HL-60 (cell line): ENCODE data around the gene SLC25A14.
"Not testable (repeated sequence)": the region's sequence is repeated elsewhere in the genome, so short reads cannot be mapped to it uniquely, and the experiment has no call there.

Experiments used
- DNase-seq, 2 experiments: peaks; one replicate each; pipeline ENCODE4 v3.0.0-alpha.2; 2010 to 2020; ENCODE audit warnings: low read depth in 1 of 2, low spot score in 1 of 2
- H3K27ac ChIP-seq: fragments of 250-450 bp; sonication (Bioruptor Pico); replicated peaks from 2 replicates; pipeline ENCODE4 v1.5.1; 2020; ENCODE audit warnings: mild to moderate bottlenecking, moderate library complexity
- H3K27me3 ChIP-seq: fragments of 250-450 bp; sonication (Bioruptor Pico); 2 replicates; pipeline ENCODE4 v1.5.1; 2021; ENCODE audit warnings: mild to moderate bottlenecking, moderate library complexity; ENCODE audit not compliant: insufficient read depth, poor library complexity, severe bottlenecking
- H3K4me3 ChIP-seq: replicated peaks from 2 replicates; pipeline ENCODE4 v1.5.1; 2011; ENCODE audit warnings: mild to moderate bottlenecking, control low read depth, low read length; ENCODE audit not compliant: insufficient read depth
- GABPA ChIP-seq: IDR thresholded peaks from 2 replicates; pipeline ENCODE4 v1.6.1; 2012; ENCODE audit warnings: low read depth
- POLR2AphosphoS5 ChIP-seq: IDR thresholded peaks from 2 replicates; pipeline ENCODE4 v1.6.1; 2012; ENCODE audit warnings: low read depth
- SPI1 ChIP-seq: IDR thresholded peaks from 2 replicates; pipeline ENCODE4 v1.6.1; 2012; ENCODE audit warnings: low read depth, mild to moderate bottlenecking, borderline replicate concordance
- TF ChIP-seq, protein P1 (sequence below): IDR thresholded peaks from one replicate; pipeline ENCODE4 v1.5.1; 2011; ENCODE audit warnings: low read length, control low read depth, inconsistent platforms; ENCODE audit not compliant: insufficient read depth
- TF ChIP-seq, protein P2 (sequence below): IDR thresholded peaks from 2 replicates; pipeline ENCODE4 v1.6.1; 2012; ENCODE audit warnings: low read depth; ENCODE audit not compliant: insufficient replicate concordance

SLC25A14 gene

DNA sequence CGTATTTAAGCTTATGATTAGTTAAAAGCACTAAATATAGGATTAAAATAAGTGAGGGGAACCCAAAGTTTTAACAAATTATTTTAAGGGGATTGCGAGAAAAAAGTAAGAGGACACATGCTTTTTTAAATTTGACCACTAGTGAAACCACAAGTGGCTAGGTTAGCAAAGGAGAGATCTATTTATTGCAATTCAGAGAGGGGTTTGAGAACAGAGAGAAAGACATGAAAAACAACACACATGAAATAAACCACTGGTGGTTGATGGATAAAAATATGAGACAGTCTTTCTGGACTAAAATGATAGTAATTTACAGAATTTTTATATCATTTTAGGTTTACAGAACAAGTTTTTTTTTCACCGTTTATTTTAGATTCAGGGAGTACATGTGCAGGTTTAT, 11.8 kb downstream of the SLC25A14 start:
- TF ChIP-seq, protein P1, sequence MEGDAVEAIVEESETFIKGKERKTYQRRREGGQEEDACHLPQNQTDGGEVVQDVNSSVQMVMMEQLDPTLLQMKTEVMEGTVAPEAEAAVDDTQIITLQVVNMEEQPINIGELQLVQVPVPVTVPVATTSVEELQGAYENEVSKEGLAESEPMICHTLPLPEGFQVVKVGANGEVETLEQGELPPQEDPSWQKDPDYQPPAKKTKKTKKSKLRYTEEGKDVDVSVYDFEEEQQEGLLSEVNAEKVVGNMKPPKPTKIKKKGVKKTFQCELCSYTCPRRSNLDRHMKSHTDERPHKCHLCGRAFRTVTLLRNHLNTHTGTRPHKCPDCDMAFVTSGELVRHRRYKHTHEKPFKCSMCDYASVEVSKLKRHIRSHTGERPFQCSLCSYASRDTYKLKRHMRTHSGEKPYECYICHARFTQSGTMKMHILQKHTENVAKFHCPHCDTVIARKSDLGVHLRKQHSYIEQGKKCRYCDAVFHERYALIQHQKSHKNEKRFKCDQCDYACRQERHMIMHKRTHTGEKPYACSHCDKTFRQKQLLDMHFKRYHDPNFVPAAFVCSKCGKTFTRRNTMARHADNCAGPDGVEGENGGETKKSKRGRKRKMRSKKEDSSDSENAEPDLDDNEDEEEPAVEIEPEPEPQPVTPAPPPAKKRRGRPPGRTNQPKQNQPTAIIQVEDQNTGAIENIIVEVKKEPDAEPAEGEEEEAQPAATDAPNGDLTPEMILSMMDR, result no peak
- TF ChIP-seq SPI1, result no peak
- no peak for TF ChIP-seq POLR2AphosphoS5
- no peak for TF ChIP-seq GABPA
- TF ChIP-seq, protein P2, sequence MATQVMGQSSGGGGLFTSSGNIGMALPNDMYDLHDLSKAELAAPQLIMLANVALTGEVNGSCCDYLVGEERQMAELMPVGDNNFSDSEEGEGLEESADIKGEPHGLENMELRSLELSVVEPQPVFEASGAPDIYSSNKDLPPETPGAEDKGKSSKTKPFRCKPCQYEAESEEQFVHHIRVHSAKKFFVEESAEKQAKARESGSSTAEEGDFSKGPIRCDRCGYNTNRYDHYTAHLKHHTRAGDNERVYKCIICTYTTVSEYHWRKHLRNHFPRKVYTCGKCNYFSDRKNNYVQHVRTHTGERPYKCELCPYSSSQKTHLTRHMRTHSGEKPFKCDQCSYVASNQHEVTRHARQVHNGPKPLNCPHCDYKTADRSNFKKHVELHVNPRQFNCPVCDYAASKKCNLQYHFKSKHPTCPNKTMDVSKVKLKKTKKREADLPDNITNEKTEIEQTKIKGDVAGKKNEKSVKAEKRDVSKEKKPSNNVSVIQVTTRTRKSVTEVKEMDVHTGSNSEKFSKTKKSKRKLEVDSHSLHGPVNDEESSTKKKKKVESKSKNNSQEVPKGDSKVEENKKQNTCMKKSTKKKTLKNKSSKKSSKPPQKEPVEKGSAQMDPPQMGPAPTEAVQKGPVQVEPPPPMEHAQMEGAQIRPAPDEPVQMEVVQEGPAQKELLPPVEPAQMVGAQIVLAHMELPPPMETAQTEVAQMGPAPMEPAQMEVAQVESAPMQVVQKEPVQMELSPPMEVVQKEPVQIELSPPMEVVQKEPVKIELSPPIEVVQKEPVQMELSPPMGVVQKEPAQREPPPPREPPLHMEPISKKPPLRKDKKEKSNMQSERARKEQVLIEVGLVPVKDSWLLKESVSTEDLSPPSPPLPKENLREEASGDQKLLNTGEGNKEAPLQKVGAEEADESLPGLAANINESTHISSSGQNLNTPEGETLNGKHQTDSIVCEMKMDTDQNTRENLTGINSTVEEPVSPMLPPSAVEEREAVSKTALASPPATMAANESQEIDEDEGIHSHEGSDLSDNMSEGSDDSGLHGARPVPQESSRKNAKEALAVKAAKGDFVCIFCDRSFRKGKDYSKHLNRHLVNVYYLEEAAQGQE, result no peak
- DNase-seq, result no peak
- H3K27me3 ChIP-seq, result no peaks in the 10 kb centered on the region
- H3K27ac ChIP-seq, result no peak overlapping the region
- no peak overlapping the region for H3K4me3 ChIP-seq

DNA sequence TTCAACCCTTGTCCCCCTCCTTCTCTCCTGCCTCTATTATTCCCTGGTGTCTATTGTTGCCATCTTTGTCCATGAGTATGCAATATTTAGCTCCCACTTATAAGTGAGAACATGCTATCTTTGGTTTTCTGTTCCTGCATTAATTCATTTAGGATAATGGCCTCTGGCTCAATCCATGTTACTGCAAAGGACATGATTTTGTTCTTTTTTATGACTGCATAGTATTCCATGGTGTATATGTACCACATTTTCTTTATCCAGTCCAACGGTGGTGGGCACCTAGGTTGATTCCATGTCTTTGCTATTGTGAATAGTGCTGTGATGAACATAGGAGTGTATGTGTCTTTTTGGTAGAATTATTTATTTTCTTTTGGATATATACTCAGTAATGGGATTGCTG, 12.3 kb downstream of the SLC25A14 start:
- not testable (repeated sequence) for H3K27ac ChIP-seq, H3K4me3 ChIP-seq, H3K27me3 ChIP-seq, DNase-seq

DNA sequence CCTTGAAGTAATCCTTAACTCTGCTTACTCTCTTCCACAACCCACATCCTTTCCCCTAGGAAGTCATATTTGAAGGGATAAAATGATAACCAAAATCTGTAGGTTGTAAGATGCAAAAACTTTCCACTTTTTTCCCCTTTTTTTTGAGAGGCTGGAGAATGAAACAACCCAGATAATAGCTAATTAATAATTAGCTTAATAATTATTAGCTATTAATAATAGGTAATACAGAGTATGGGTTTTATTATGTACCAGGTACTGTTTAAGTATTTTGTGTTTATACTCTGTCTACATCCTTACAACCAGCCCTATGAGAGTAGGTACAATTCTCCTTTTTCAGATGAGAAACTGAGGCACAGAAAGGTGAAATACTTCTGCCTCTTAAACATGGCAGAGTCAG, 36.4 kb downstream of the SLC25A14 start:
- Histone ChIP-seq H3K27ac (no peak overlapping the region), H3K4me3 (no peak overlapping the region), H3K27me3 (no peaks in the 10 kb centered on the region)
- no peak for DNase-seq
- TF ChIP-seq SPI1 (no peak), GABPA (no peak), POLR2AphosphoS5 (no peak)
- TF ChIP-seq, protein P1, result no peak
- TF ChIP-seq, protein P2, result no peak

DNA sequence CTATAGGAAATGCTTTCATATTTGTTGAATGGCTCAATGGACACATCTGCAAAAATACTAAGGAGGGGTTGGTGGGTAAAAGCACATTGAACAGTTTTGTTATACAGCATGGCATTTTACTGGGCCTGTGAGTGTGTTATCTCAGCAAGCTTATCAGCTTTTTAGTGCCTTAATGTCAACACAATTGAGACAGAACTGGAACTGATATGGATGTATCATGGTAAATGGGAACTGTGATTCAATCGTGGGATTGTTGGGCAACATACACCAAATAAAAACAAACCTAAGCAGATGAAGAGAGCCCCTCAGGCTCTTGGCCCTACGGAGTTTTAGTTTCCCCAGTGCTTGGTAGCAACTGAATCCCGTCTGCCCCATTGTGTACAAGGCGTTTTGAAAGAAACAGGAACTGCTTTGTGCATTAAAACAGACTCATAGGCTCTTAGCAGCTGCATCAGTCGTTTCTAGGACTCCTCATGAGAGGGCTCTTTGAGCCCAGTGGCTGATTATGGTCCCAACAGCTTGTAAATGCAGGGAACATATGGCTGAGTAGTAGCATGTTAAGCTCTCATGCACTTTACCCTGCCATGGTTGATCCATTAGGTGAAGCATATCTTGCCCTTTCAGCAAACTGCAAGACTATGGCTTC, 38.4 kb downstream of the SLC25A14 start:
- peak in 1 of 2 experiments; percentile 5 for DNase-seq
- Histone ChIP-seq H3K27me3 (no peaks in the 10 kb centered on the region), H3K4me3 (no peak overlapping the region), H3K27ac (no peak overlapping the region)
- TF ChIP-seq SPI1, result peak; percentile 71
- no peak for TF ChIP-seq POLR2AphosphoS5

DNA sequence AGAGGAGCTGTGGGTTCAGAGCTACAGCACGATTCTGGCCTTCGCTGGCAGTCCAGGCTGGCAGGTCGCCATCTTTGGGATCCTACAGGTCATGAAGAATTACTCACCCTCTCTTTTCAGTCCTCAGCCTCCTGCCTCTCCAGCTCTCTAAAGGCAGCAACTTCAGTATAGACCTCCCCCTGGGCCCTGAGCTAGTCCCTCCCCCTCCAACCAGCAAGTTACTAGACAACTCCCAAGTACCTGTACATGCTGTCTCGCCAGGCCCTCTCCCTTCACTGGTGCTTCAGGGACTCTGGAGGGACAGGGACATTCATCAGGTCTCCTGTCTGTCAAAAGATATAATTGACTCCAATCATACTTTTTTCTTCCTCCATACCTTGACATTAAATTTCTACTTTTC, 45.8 kb downstream of the SLC25A14 start, which contains the start of gene GPR119:
Gene GPR119, minus strand, starts transcription at position 155 of the 400 bp plus-strand sequence. CDS start 227 bp downstream, outside the sequence.
- DNase-seq, result no peak
- no peak for TF ChIP-seq POLR2AphosphoS5
- no peak for TF ChIP-seq SPI1
- TF ChIP-seq, protein P2, result no peak
- TF ChIP-seq, protein P1, result no peak
- no peak for TF ChIP-seq GABPA
- Histone ChIP-seq H3K4me3 (no peak within 1 kb of the TSS), H3K27ac (no peak within 1 kb of the TSS), H3K27me3 (no peaks in the 10 kb centered on the region)
